HEK293 (cell line): ENCODE data around the gene CTXND2.
"Not testable (repeated sequence)": the region's sequence is repeated elsewhere in the genome, so short reads cannot be mapped to it uniquely, and the experiment has no call there.

Experiments
- CTCF ChIA-PET: fragments of 350-600 bp; formaldehyde crosslinking; extraction: SDS; loops from one replicate; lab custom pipeline; 2021; ENCODE audit warnings: antibody characterized with exemption; lab: Yijun Ruan, JAX
- POLR2A ChIA-PET: fragments of 300-600 bp; formaldehyde crosslinking; extraction: SDS; loops from one replicate; lab custom pipeline; 2020; ENCODE audit warnings: antibody characterized with exemption, inconsistent platforms; lab: Yijun Ruan, JAX
- H3K27ac ChIP-seq: fragments of 200-500 bp; sonication (Bioruptor generic); 2 replicates; pipeline ENCODE4 v1.5.1; 2014; ENCODE audit warnings: low read depth, low read length, control low read depth, inconsistent platforms; ENCODE audit errors: extremely low read depth
- H3K36me3 ChIP-seq, 2 experiments: fragments of 200-500 bp in 1 of 2; sonication (Bioruptor generic) in 1 of 2; 1 replicate in 1 of 2; 2 replicates in 1 of 2; pipeline ENCODE4 v1.5.1; 2014 to 2017; ENCODE audit warnings: inconsistent platforms in 2 of 2, low read length in 2 of 2; ENCODE audit not compliant: control insufficient read depth in 2 of 2, insufficient read depth in 1 of 2
- H3K4me1 ChIP-seq: fragments of 200-500 bp; sonication (Bioruptor generic); 2 replicates; pipeline ENCODE4 v1.5.1; 2014; ENCODE audit warnings: mild to moderate bottlenecking, low read length, inconsistent platforms; ENCODE audit not compliant: control insufficient read depth, insufficient read depth
- H3K4me3 ChIP-seq: 2 replicates; pipeline ENCODE4 v1.5.1; 2011; ENCODE audit warnings: low read depth, mild to moderate bottlenecking, control low read depth, low read length, moderate library complexity
- H3K9me3 ChIP-seq: fragments of 200-500 bp; sonication (Bioruptor generic); 2 replicates; pipeline ENCODE4 v1.5.1; 2014; ENCODE audit warnings: low read depth, low read length, inconsistent platforms; ENCODE audit not compliant: control insufficient read depth, insufficient read depth
- EGR2 ChIP-seq: fragments of 450-650 bp; formaldehyde crosslinking; IDR thresholded peaks from 2 replicates; pipeline ENCODE4 v1.5.1; 2016; ENCODE audit warnings: low read depth, missing biosample characterization, missing genetic modification characterization
- SETDB1 ChIP-seq: IDR thresholded peaks from one replicate; pipeline ENCODE4 v1.6.1; 2017; ENCODE audit warnings: mild to moderate bottlenecking, low read length, moderate library complexity, mixed read lengths; ENCODE audit not compliant: insufficient read length
- ZIC2 ChIP-seq: fragments of 450-650 bp; formaldehyde crosslinking; IDR thresholded peaks from 2 replicates; pipeline ENCODE4 v1.5.1; 2016; ENCODE audit warnings: missing biosample characterization, missing genetic modification characterization
- ZNF10 ChIP-seq: fragments of 450-650 bp; formaldehyde crosslinking; IDR thresholded peaks from 2 replicates; pipeline ENCODE4 v1.5.1; 2017; ENCODE audit warnings: missing biosample characterization, missing genetic modification characterization
- ZNF112 ChIP-seq: fragments of 450-650 bp; formaldehyde crosslinking; IDR thresholded peaks from 2 replicates; pipeline ENCODE4 v1.5.0; 2017; ENCODE audit warnings: missing biosample characterization, missing genetic modification characterization
- ZNF146 ChIP-seq: fragments of 450-650 bp; formaldehyde crosslinking; IDR thresholded peaks from 2 replicates; pipeline ENCODE4 v1.5.1; 2016; ENCODE audit warnings: missing biosample characterization, missing genetic modification characterization
- ZNF16 ChIP-seq: fragments of 450-650 bp; formaldehyde crosslinking; IDR thresholded peaks from 2 replicates; pipeline ENCODE4 v1.5.1; 2016; ENCODE audit warnings: low read depth, missing biosample characterization, missing genetic modification characterization
- ZNF26 ChIP-seq: fragments of 450-650 bp; formaldehyde crosslinking; IDR thresholded peaks from 2 replicates; pipeline ENCODE4 v1.5.1; 2016; ENCODE audit warnings: missing biosample characterization, missing genetic modification characterization
- ZNF341 ChIP-seq: fragments of 450-650 bp; formaldehyde crosslinking; IDR thresholded peaks from 2 replicates; pipeline ENCODE4; 2016; ENCODE audit warnings: low read depth, missing biosample characterization, missing genetic modification characterization
- ZNF48 ChIP-seq: fragments of 450-650 bp; formaldehyde crosslinking; IDR thresholded peaks from 2 replicates; pipeline ENCODE4 v1.5.1; 2016; ENCODE audit warnings: missing biosample characterization, missing genetic modification characterization
- ZNF549 ChIP-seq: fragments of 450-650 bp; IDR thresholded peaks from 2 replicates; pipeline ENCODE4 v1.5.1; 2018; ENCODE audit warnings: missing biosample characterization, missing genetic modification characterization, mild to moderate bottlenecking, inconsistent platforms, moderate library complexity
- ZNF626 ChIP-seq: fragments of 450-650 bp; sonication (Bioruptor Pico); formaldehyde crosslinking; IDR thresholded peaks from 2 replicates; pipeline ENCODE4 v1.5.1; 2018; ENCODE audit warnings: missing biosample characterization, missing genetic modification characterization, inconsistent platforms
- ZNF629 ChIP-seq: fragments of 450-650 bp; formaldehyde crosslinking; IDR thresholded peaks from 2 replicates; pipeline ENCODE4 v1.5.1; 2017; ENCODE audit warnings: missing biosample characterization, missing genetic modification characterization
- ZNF639 ChIP-seq: fragments of 450-650 bp; formaldehyde crosslinking; IDR thresholded peaks from 2 replicates; pipeline ENCODE4 v1.5.1; 2016; ENCODE audit warnings: missing biosample characterization, missing genetic modification characterization
- ZNF645 ChIP-seq: fragments of 450-650 bp; formaldehyde crosslinking; IDR thresholded peaks from 2 replicates; pipeline ENCODE4; 2016; ENCODE audit warnings: missing biosample characterization, missing genetic modification characterization
- ZNF701 ChIP-seq: fragments of 450-650 bp; formaldehyde crosslinking; IDR thresholded peaks from 2 replicates; pipeline ENCODE4 v1.5.1; 2016; ENCODE audit warnings: missing biosample characterization, missing genetic modification characterization
- ZNF707 ChIP-seq: fragments of 450-650 bp; formaldehyde crosslinking; IDR thresholded peaks from 2 replicates; pipeline ENCODE4 v1.5.1; 2016; ENCODE audit warnings: missing biosample characterization, missing genetic modification characterization
- ZNF791 ChIP-seq: fragments of 450-650 bp; formaldehyde crosslinking; IDR thresholded peaks from 2 replicates; pipeline ENCODE4 v1.5.1; 2016; ENCODE audit warnings: missing biosample characterization, missing genetic modification characterization
- ZNF837 ChIP-seq: fragments of 450-650 bp; formaldehyde crosslinking; IDR thresholded peaks from 2 replicates; pipeline ENCODE4 v1.5.1; 2016; ENCODE audit warnings: missing biosample characterization, missing genetic modification characterization
- TF ChIP-seq, protein P1 (sequence below): fragments of 450-650 bp; formaldehyde crosslinking; IDR thresholded peaks from 2 replicates; pipeline ENCODE4 v1.5.1; 2016; ENCODE audit warnings: missing biosample characterization, missing genetic modification characterization

Gene CTXND2

GRCh38 chr1:150863724-150864123 is 23.2 kb upstream of the CTXND2 start:
- no peak for TF ChIP-seq ZNF837 (tag by site-specific recombination)
- no peak for TF ChIP-seq ZIC2
- TF ChIP-seq, protein P1, sequence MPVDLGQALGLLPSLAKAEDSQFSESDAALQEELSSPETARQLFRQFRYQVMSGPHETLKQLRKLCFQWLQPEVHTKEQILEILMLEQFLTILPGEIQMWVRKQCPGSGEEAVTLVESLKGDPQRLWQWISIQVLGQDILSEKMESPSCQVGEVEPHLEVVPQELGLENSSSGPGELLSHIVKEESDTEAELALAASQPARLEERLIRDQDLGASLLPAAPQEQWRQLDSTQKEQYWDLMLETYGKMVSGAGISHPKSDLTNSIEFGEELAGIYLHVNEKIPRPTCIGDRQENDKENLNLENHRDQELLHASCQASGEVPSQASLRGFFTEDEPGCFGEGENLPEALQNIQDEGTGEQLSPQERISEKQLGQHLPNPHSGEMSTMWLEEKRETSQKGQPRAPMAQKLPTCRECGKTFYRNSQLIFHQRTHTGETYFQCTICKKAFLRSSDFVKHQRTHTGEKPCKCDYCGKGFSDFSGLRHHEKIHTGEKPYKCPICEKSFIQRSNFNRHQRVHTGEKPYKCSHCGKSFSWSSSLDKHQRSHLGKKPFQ (tag by site-specific recombination): no peak
- no peak for TF ChIP-seq ZNF48
- TF ChIP-seq ZNF707 (tag by site-specific recombination): no peak
- TF ChIP-seq ZNF26 (tag by site-specific recombination): no peak
- no peak for TF ChIP-seq ZNF701
- TF ChIP-seq SETDB1: no peak
- no peak for TF ChIP-seq EGR2 (tag by site-specific recombination)
- TF ChIP-seq ZNF791 (tag by site-specific recombination): no peak
- TF ChIP-seq ZNF549 (tag by site-specific recombination): no peak
- TF ChIP-seq ZNF112: no peak
- TF ChIP-seq ZNF645 (tag by site-specific recombination): no peak
- no peaks in the 10 kb centered on the region for H3K4me1 ChIP-seq
- CTCF ChIA-PET: interaction anchor here (1.3 kb wide), 1 partner anchor 24 kb away, joined by 4 read pairs; the partner anchor contains the start of gene CTXND2
- POLR2A ChIA-PET: no interaction called here
- peaks cover 0 to 3% of the 10 kb centered on the region in 2 experiments; a peak in 2 of 3 replicates for H3K36me3 ChIP-seq
- no peaks in the 10 kb centered on the region for H3K9me3 ChIP-seq
- no peak overlapping the region for H3K27ac ChIP-seq
- H3K4me3 ChIP-seq: no peak overlapping the region

DNA sequence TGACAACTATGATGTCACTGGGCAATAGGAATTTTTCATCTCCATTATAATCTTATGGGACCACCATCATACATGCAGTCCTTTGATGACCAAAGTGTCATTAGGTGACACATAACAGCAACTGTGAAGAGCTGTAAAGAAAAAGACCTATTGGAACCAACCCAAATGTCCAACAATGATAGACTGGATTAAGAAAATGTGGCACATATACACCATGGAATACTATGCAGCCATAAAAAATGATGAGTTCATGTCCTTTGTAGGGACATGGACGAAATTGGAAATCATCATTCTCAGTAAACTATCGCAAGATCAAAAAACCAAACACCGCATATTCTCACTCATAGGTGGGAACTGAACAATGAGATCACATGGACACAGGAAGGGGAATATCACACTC is 22.7 kb upstream of the CTXND2 start:
- H3K4me1 ChIP-seq, H3K9me3 ChIP-seq, H3K4me3 ChIP-seq, H3K27ac ChIP-seq, POLR2A ChIA-PET, H3K36me3 ChIP-seq: not testable (repeated sequence)
- CTCF ChIA-PET: interaction anchor here (0.6 to 1.3 kb wide), 2 partner anchors 23 to 62 kb away, joined by 4 to 6 read pairs; partner anchors contain the start of gene CTXND2
- TF ChIP-seq ZNF146: peak; percentile 94

DNA sequence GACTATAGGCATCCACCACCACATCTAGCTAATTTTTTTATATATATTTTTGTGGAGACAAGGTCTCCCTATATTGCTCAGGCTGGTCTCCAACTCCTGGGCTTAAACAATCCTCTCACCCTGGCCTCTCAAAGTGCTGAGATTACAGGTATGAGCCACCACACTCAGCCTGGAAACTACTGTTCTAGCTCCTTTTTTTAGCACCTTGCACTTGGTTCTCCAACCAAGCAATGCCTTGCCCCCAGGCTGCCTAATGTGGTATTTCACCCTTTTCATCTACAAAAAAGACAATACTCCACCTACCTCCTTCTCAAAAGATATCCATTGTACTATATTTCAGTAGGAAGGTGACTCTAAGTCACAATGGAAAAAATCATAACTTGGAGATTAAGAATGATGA is 17.3 kb upstream of the CTXND2 start:
- Histone ChIP-seq H3K4me1 (peaks cover 4% of the 10 kb centered on the region; the same call in 1 of the 2 replicates), H3K4me3 (no peak overlapping the region), H3K36me3 (peaks cover 0 to 11% of the 10 kb centered on the region in 2 experiments; a peak in 2 of 3 replicates), H3K9me3 (no peaks in the 10 kb centered on the region), H3K27ac (no peak overlapping the region)
- ChIA-PET POLR2A (interaction anchor here (0.5 kb wide), 1 partner anchor 127 kb away, joined by 3 read pairs; no protein-coding TSS in a partner anchor), CTCF (interaction anchor here (0.6 to 2.5 kb wide), 3 partner anchors 10 to 345 kb away, joined by 3 to 9 read pairs (median 3); no protein-coding TSS in a partner anchor)
- no peak for TF ChIP-seq ZNF10
- TF ChIP-seq ZNF639: no peak
- no peak for TF ChIP-seq ZNF629 (tag by site-specific recombination)
- no peak for TF ChIP-seq ZNF341
- no peak for TF ChIP-seq ZNF16 (tag by site-specific recombination)
- no peak for TF ChIP-seq ZNF626
- no peak for TF ChIP-seq ZNF707 (tag by site-specific recombination)
